OCI-LY7 (cell line): Measurements from ENCODE around the gene EBNA1BP2.

Experiments used
- EZH2phosphoT487 ChIP-seq: fragments of 200-600 bp; sonication (generic); IDR thresholded peaks from 2 replicates; pipeline ENCODE4 v1.6.1; 2018; ENCODE audit warnings: low read depth, borderline replicate concordance, mild to moderate bottlenecking, mixed run types, antibody characterized with exemption, low read length, moderate library complexity, mixed read lengths
- TF ChIP-seq, protein P1 (sequence below): fragments of 200-600 bp; sonication (generic); conservative IDR thresholded peaks from 2 replicates; pipeline ENCODE4 v1.5.1; 2014; ENCODE audit warnings: mild to moderate bottlenecking, antibody characterized with exemption, low read length, moderate library complexity, mixed read lengths

GRCh38 chr1:43165162-43165561 is 6.9 kb downstream of the EBNA1BP2 start:
- TF ChIP-seq, protein P1, sequence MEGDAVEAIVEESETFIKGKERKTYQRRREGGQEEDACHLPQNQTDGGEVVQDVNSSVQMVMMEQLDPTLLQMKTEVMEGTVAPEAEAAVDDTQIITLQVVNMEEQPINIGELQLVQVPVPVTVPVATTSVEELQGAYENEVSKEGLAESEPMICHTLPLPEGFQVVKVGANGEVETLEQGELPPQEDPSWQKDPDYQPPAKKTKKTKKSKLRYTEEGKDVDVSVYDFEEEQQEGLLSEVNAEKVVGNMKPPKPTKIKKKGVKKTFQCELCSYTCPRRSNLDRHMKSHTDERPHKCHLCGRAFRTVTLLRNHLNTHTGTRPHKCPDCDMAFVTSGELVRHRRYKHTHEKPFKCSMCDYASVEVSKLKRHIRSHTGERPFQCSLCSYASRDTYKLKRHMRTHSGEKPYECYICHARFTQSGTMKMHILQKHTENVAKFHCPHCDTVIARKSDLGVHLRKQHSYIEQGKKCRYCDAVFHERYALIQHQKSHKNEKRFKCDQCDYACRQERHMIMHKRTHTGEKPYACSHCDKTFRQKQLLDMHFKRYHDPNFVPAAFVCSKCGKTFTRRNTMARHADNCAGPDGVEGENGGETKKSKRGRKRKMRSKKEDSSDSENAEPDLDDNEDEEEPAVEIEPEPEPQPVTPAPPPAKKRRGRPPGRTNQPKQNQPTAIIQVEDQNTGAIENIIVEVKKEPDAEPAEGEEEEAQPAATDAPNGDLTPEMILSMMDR: no peak
- no peak for TF ChIP-seq EZH2phosphoT487
